ENCODE data around the gene CEACAM18.

CEACAM18 gene

DNA sequence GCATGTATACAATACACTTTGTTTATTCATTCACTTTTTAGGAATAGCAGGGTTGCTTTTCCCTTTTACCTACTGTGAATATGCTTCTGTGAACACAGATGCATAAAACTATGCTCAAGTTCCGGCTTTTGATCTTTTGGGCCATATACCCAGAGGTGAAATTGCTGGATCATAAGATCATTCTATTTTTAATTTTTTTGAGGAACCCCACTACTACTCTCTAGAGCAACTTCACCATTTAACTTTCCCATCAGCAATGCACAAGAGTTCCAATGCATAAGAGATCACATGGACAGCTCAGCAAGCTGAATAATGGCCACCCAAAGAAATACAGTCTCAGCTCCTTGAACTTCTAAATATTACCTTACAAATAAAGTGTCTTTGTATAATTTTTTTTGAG is 43.9 kb upstream of the CEACAM18 start:
- TF ChIP-seq SIN3A (IDR thresholded peaks at IDR 0.05; ENCODE audit: borderline replicate concordance, insufficient read depth, low read length) (no peak), FOXP2 (optimal IDR thresholded peaks at IDR 0.05; ENCODE audit: borderline replicate concordance, extremely low read depth, extremely low read length, insufficient read depth) (no peak), POLR2AphosphoS5 (IDR thresholded peaks at IDR 0.05; ENCODE audit: low read depth, low read length) (no peak), REST (IDR thresholded peaks at IDR 0.05; ENCODE audit: insufficient read depth in 1 of 2, low read depth in 2 of 2, low read length in 2 of 2) (no peak), TAF1 (IDR thresholded peaks at IDR 0.05; ENCODE audit: borderline replicate concordance, insufficient read depth, low read length) (no peak)

- TF ChIP-seq TAF1 (IDR thresholded peaks at IDR 0.05; ENCODE audit: borderline replicate concordance, insufficient read depth, low read length), result no peak
- TF ChIP-seq REST (IDR thresholded peaks at IDR 0.05; ENCODE audit: insufficient read depth in 1 of 2, low read depth in 2 of 2, low read length in 2 of 2), result peak in 1 of 2 experiments; percentile 22; a peak in 1 of 4 replicates
- no peak for TF ChIP-seq FOXP2 (optimal IDR thresholded peaks at IDR 0.05; ENCODE audit: borderline replicate concordance, extremely low read depth, extremely low read length, insufficient read depth)
These were observed 39.3 kb upstream of the CEACAM18 start for GRCh38 chr19:51439021-51439465.

DNA sequence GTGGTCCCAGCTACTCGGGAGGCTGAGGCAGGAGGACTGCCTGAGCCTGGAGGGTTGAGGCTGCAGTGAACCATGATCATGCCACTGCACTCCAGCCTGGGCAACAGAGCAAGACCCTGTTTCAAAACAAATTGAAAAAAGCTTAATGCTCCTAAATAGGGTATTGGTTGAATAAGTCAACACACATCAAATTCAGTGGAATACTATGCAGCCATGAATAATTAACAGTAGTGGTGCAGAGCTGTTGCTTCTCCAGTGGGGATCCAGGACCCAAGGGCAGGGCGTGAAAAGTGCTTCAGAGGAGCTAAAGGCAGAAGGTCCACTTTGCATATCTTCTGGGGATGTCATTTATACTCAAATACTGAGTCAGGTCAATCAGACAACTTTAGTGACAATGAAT is 38.3 kb upstream of the CEACAM18 start:
- TF ChIP-seq SIN3A (IDR thresholded peaks at IDR 0.05; ENCODE audit: borderline replicate concordance, insufficient read depth, low read length), result no peak
- no peak for TF ChIP-seq FOXP2 (optimal IDR thresholded peaks at IDR 0.05; ENCODE audit: borderline replicate concordance, extremely low read depth, extremely low read length, insufficient read depth)

DNA sequence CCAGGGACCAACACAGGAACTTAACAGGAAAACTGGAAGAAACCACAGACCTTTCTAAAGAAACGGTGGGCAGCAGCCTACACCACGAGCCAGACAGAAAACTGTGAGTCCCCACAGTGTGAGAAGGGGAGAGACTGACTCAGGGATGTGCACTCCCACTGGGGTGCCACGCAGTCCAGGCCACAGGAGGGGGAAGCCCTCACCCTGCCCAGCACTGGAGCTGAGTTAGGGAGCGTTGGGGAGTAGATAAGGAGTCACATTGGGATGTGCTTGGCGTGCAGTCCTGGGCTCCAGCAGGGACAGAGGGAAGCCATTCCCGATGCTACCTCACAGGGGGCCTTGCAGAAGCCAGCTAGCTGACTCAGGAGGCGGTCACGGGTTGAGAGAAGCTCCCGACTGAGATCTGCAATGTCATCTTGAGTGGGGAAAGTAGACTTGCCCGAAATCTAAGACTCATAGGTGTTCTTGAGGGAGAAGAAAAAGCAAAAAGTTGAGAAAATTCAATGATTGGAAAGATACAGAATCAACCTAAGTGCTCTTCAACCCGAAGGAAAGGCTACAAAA is 37.4 kb upstream of the CEACAM18 start:
- TF ChIP-seq FOXP2 (optimal IDR thresholded peaks at IDR 0.05; ENCODE audit: borderline replicate concordance, extremely low read depth, extremely low read length, insufficient read depth), result no peak
- no peak for TF ChIP-seq REST (IDR thresholded peaks at IDR 0.05; ENCODE audit: insufficient read depth in 1 of 2, low read depth in 2 of 2, low read length in 2 of 2)
- TF ChIP-seq TAF1 (IDR thresholded peaks at IDR 0.05; ENCODE audit: borderline replicate concordance, insufficient read depth, low read length), result no peak
- no peak for TF ChIP-seq POLR2AphosphoS5 (IDR thresholded peaks at IDR 0.05; ENCODE audit: low read depth, low read length)
- TF ChIP-seq SIN3A (IDR thresholded peaks at IDR 0.05; ENCODE audit: borderline replicate concordance, insufficient read depth, low read length), result no peak

DNA sequence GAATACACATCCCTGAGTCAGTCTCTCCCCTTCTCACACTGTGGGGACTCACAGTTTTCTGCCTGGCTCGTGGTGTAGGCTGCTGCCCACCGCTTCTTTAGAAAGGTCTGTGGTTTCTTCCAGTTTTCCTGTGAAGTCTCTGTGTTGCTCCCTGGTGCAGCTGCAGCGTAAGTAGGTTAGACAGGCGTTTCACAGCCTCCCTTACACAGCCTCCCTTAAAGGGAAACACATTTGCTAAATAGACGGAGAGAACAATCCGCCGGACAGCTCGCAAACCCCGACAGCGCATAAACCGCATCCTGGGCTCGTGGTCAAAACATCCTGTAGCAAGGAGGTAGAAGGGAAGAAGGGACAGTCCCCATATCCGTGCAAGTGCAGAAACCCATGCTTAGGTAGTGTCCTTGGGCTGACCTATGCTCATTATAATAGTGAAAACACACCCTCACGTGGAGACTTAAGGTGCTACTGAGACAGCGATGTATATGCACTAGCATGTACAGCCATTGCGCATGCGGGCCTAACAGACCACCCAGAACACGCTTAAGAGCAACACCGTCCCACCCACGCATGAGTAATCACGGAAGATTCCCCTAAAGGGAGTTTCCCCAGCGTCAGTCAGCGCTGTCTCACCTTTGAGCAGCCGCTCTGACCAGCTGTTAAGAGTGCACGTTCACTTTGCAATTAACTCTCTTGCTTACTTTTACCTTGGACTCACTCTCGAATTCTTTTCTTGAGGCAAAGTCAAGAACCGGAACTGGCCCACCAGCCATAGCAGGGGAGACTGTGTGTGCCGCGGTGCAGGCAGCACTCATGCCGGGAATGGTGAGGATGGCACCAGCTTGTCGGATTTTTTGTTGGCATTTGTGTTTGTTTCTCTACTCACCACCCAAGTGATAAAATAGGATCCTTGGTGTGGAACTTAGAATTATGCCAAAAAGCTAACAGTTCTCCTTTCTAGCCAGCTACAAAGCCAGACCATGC is 36.6 kb upstream of the CEACAM18 start:
- TF ChIP-seq POLR2AphosphoS5 (IDR thresholded peaks at IDR 0.05; ENCODE audit: low read depth, low read length) (no peak), SIN3A (IDR thresholded peaks at IDR 0.05; ENCODE audit: borderline replicate concordance, insufficient read depth, low read length) (no peak), TAF1 (IDR thresholded peaks at IDR 0.05; ENCODE audit: borderline replicate concordance, insufficient read depth, low read length) (no peak), FOXP2 (optimal IDR thresholded peaks at IDR 0.05; ENCODE audit: borderline replicate concordance, extremely low read depth, extremely low read length, insufficient read depth) (no peak), REST (IDR thresholded peaks at IDR 0.05; ENCODE audit: insufficient read depth in 1 of 2, low read depth in 2 of 2, low read length in 2 of 2) (no peak)
